ENCODE data around the gene UCK2.
A peak's percentile ranks its signal among the peaks of the same experiment; 100 is the strongest.

Gene UCK2

DNA sequence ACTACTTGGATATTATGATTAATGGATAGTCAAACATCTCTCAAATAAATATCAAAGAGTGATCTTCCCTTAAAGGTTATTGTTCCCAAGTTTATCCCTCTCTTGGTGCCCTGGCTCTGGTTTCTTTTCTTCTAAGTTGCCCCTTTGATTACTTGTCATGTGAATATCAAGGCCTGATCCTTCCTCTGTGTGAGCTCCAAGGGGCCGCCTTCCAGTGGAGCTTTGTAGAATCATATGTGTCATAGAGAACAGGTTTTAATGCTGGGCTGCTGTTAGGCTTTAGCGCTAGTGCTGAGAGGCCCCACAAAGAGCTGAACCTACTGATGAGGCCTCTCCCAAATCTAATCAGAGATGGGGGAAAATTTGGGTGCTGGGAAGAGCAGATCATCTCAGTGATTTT is 25.5 kb downstream of the UCK2 start:
- H3K27ac ChIP-seq (ENCODE audit: low read depth, low read length) = no peak overlapping the region

DNA sequence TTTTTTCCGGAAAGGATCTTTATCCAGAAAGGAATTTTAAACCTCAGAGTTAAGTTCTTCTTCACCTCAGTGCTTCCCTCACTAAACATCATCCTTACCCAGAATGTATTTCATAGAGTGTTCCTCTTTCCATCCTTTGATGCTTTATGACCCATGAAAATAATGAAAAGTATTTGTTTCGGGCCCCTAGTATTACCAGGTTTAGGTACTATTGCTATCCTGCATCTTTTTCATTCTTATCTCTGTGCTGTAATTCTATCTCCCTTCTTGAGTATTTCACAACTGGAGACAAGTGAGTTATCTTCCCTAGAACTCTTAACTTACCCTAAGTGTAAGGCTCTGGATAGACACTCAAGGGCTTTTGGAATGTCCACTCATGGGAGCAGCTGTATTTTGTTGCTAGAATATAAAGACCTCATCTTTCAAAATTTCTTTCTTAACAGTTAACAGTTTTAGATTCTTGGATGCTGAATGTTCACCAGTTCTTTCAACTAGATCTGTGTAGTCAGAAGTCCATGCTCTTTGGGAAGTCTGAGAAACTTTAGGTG is 26.2 kb downstream of the UCK2 start:
- Histone ChIP-seq H2BK120ac (ENCODE audit: low read depth, low read length) (no peak overlapping the region), H3K9ac (ENCODE audit: low read length) (no peak overlapping the region), H2BK5ac (ENCODE audit: low read length) (no peak overlapping the region), H2AK5ac (ENCODE audit: low read length) (no peak overlapping the region), H4K5ac (ENCODE audit: low read length) (no peak overlapping the region), H3K23ac (ENCODE audit: low read length) (no peak overlapping the region), H3K4me2 (ENCODE audit: low read length) (no peak overlapping the region), H3K27me3 (ENCODE audit: insufficient read depth, low read length, poor library complexity) (no peaks in the 10 kb centered on the region), H3K4me1 (ENCODE audit: control insufficient read depth, low read depth, low read length) (peaks cover 15% of the 10 kb centered on the region), H3K27ac (ENCODE audit: low read depth, low read length) (no peak overlapping the region), H3K56ac (ENCODE audit: low read length) (no peak overlapping the region), H3K36me3 (ENCODE audit: control insufficient read depth, insufficient read depth, low read length) (no peaks in the 10 kb centered on the region), H3K79me2 (ENCODE audit: control insufficient read depth, insufficient read depth, low read length) (peaks cover 86% of the 10 kb centered on the region), H3K18ac (ENCODE audit: low read length) (no peak overlapping the region), H3K4ac (ENCODE audit: low read depth, low read length) (no peak overlapping the region), H3K4me3 (ENCODE audit: low read length) (no peak overlapping the region), H4K8ac (ENCODE audit: low read depth, low read length) (no peak overlapping the region), H2BK15ac (replicated peaks; ENCODE audit: low read depth) (no peak overlapping the region), H3K79me1 (ENCODE audit: low read length) (peaks cover 31% of the 10 kb centered on the region)
- no CpG with 5 or more reads among the region's 2 CpGs for WGBS (ENCODE audit: extremely low coverage, insufficient coverage, low lambda C conversion rate)
- peak; percentile 74 for DNase-seq

More for the DNA sequence above, 25.5 kb downstream of the UCK2 start:
- H3K79me1 ChIP-seq (ENCODE audit: low read length) = peaks cover 24% of the 10 kb centered on the region
- WGBS (ENCODE audit: extremely low coverage, insufficient coverage, low lambda C conversion rate) = no CpG with 5 or more reads among the region's 2 CpGs
- H3K18ac ChIP-seq (ENCODE audit: low read length) = no peak overlapping the region
- H3K9ac ChIP-seq (ENCODE audit: low read length) = no peak overlapping the region
- no peak overlapping the region for H3K56ac ChIP-seq (ENCODE audit: low read length)
- H3K4me2 ChIP-seq (ENCODE audit: low read length) = no peak overlapping the region
- no peak overlapping the region for H2BK5ac ChIP-seq (ENCODE audit: low read length)
- H3K4me3 ChIP-seq (ENCODE audit: low read length) = no peak overlapping the region
- no peak overlapping the region for H3K4ac ChIP-seq (ENCODE audit: low read depth, low read length)
- no peaks in the 10 kb centered on the region for H3K27me3 ChIP-seq (ENCODE audit: insufficient read depth, low read length, poor library complexity)
- H2BK15ac ChIP-seq (replicated peaks; ENCODE audit: low read depth) = no peak overlapping the region
- no peak overlapping the region for H4K5ac ChIP-seq (ENCODE audit: low read length)
- no peaks in the 10 kb centered on the region for H3K36me3 ChIP-seq (ENCODE audit: control insufficient read depth, insufficient read depth, low read length)
- no peak overlapping the region for H3K23ac ChIP-seq (ENCODE audit: low read length)
- DNase-seq = no peak
- H3K79me2 ChIP-seq (ENCODE audit: control insufficient read depth, insufficient read depth, low read length) = peaks cover 85% of the 10 kb centered on the region
- H2BK120ac ChIP-seq (ENCODE audit: low read depth, low read length) = no peak overlapping the region
- H4K8ac ChIP-seq (ENCODE audit: low read depth, low read length) = no peak overlapping the region
- H3K4me1 ChIP-seq (ENCODE audit: control insufficient read depth, low read depth, low read length) = peaks cover 15% of the 10 kb centered on the region
- no peak overlapping the region for H2AK5ac ChIP-seq (ENCODE audit: low read length)

DNA sequence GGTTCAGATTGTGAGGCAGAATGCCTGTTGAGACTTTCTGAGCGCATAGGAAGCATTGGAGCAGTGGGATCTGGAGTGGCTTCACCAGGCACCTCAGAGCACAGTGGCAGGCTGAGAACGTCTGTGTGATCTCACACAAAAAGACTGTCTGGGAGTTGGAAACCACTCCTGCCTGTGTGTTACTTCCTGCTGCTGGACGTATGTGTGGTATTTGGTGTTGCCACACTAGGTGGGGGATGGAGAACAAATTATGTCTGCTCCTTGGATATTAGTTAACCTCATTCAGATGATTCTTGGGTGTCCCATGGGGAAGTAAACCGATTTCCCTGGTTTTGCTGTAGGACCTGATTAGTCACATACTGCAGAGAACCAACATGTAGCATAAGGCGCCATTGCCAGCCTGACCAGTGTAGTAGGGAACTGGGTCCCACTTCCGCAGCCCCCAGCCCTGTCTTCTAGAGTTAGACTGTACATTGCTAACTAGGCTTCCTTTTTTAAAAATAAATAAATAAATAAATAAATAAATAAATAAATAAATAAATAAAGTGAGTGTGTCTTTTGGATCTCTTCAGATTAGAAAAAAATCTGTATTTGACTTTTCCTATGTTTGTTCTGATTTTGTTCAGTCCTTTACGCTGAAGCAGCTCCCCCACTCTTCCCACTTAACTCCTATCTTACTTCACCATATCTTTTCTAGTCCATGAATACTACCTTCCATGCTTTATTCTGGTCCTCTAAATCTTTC is 26.9 kb downstream of the UCK2 start:
- DNase-seq = peak; percentile 85
- no peaks in the 10 kb centered on the region for H3K36me3 ChIP-seq (ENCODE audit: control insufficient read depth, insufficient read depth, low read length)
- no peak overlapping the region for H3K4me2 ChIP-seq (ENCODE audit: low read length)
- no peak overlapping the region for H3K4ac ChIP-seq (ENCODE audit: low read depth, low read length)
- peaks cover 15% of the 10 kb centered on the region for H3K4me1 ChIP-seq (ENCODE audit: control insufficient read depth, low read depth, low read length)
- no peak overlapping the region for H3K56ac ChIP-seq (ENCODE audit: low read length)
- no peak overlapping the region for H3K9ac ChIP-seq (ENCODE audit: low read length)
- H3K18ac ChIP-seq (ENCODE audit: low read length) = no peak overlapping the region
- no peak overlapping the region for H4K8ac ChIP-seq (ENCODE audit: low read depth, low read length)
- H3K79me1 ChIP-seq (ENCODE audit: low read length) = peaks cover 27% of the 10 kb centered on the region
- no peak overlapping the region for H2BK5ac ChIP-seq (ENCODE audit: low read length)
- H3K79me2 ChIP-seq (ENCODE audit: control insufficient read depth, insufficient read depth, low read length) = peaks cover 86% of the 10 kb centered on the region
- no peak overlapping the region for H3K27ac ChIP-seq (ENCODE audit: low read depth, low read length)
- no peaks in the 10 kb centered on the region for H3K27me3 ChIP-seq (ENCODE audit: insufficient read depth, low read length, poor library complexity)
- no peak overlapping the region for H4K5ac ChIP-seq (ENCODE audit: low read length)
- no peak overlapping the region for H3K4me3 ChIP-seq (ENCODE audit: low read length)
- H3K23ac ChIP-seq (ENCODE audit: low read length) = no peak overlapping the region
- H2BK120ac ChIP-seq (ENCODE audit: low read depth, low read length) = no peak overlapping the region
- no peak overlapping the region for H2BK15ac ChIP-seq (replicated peaks; ENCODE audit: low read depth)
- H2AK5ac ChIP-seq (ENCODE audit: low read length) = no peak overlapping the region
- WGBS (ENCODE audit: extremely low coverage, insufficient coverage, low lambda C conversion rate) = no CpG with 5 or more reads among the region's 7 CpGs

GRCh38 chr1:165855010-165855838 is 27.8 kb downstream of the UCK2 start:
- peaks cover 30% of the 10 kb centered on the region for H3K79me1 ChIP-seq (ENCODE audit: low read length)
- H4K8ac ChIP-seq (ENCODE audit: low read depth, low read length) = no peak overlapping the region
- no peak overlapping the region for H3K4me3 ChIP-seq (ENCODE audit: low read length)
- H3K27me3 ChIP-seq (ENCODE audit: insufficient read depth, low read length, poor library complexity) = no peaks in the 10 kb centered on the region
- WGBS (ENCODE audit: extremely low coverage, insufficient coverage, low lambda C conversion rate) = no CpG with 5 or more reads among the region's 9 CpGs
- H2AK5ac ChIP-seq (ENCODE audit: low read length) = no peak overlapping the region
- H3K4me1 ChIP-seq (ENCODE audit: control insufficient read depth, low read depth, low read length) = peaks cover 15% of the 10 kb centered on the region
- no peak for DNase-seq
- no peak overlapping the region for H3K56ac ChIP-seq (ENCODE audit: low read length)
- H2BK5ac ChIP-seq (ENCODE audit: low read length) = no peak overlapping the region
- no peak overlapping the region for H3K27ac ChIP-seq (ENCODE audit: low read depth, low read length)
- no peaks in the 10 kb centered on the region for H3K36me3 ChIP-seq (ENCODE audit: control insufficient read depth, insufficient read depth, low read length)
- H2BK120ac ChIP-seq (ENCODE audit: low read depth, low read length) = no peak overlapping the region
- H3K4ac ChIP-seq (ENCODE audit: low read depth, low read length) = no peak overlapping the region
- no peak overlapping the region for H3K23ac ChIP-seq (ENCODE audit: low read length)
- H4K5ac ChIP-seq (ENCODE audit: low read length) = no peak overlapping the region
- no peak overlapping the region for H3K4me2 ChIP-seq (ENCODE audit: low read length)
- H2BK15ac ChIP-seq (replicated peaks; ENCODE audit: low read depth) = no peak overlapping the region
- no peak overlapping the region for H3K18ac ChIP-seq (ENCODE audit: low read length)
- peaks cover 86% of the 10 kb centered on the region for H3K79me2 ChIP-seq (ENCODE audit: control insufficient read depth, insufficient read depth, low read length)
- H3K9ac ChIP-seq (ENCODE audit: low read length) = no peak overlapping the region

DNA sequence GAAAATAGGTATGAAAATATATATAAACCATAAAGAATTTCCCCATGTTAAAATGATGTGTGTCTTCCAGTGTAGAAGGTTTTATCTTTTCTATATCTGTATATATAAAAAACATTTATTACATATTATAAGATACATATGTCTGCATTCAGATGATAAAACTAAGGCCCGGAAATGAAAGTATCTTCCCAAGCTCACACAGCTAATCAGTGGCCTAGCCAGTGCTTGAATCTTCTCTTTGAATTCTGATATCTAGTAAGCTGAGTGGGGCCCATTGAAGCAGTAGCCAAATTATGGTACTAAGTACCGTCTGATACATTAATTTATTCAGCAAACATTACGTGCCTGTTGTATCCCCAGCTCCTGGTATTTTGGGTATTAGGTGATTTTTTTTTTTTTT is 28.6 kb downstream of the UCK2 start:
- H2AK5ac ChIP-seq (ENCODE audit: low read length) = no peak overlapping the region
- no peak overlapping the region for H2BK15ac ChIP-seq (replicated peaks; ENCODE audit: low read depth)
- no peak overlapping the region for H3K27ac ChIP-seq (ENCODE audit: low read depth, low read length)
- H3K4me2 ChIP-seq (ENCODE audit: low read length) = no peak overlapping the region
- no peak overlapping the region for H2BK120ac ChIP-seq (ENCODE audit: low read depth, low read length)
- no peak for DNase-seq
- no peak overlapping the region for H3K4me3 ChIP-seq (ENCODE audit: low read length)
- no peak overlapping the region for H3K18ac ChIP-seq (ENCODE audit: low read length)
- H2BK5ac ChIP-seq (ENCODE audit: low read length) = no peak overlapping the region
- no peak overlapping the region for H3K56ac ChIP-seq (ENCODE audit: low read length)
- no CpG with 5 or more reads among the region's 3 CpGs for whole genome bisulfite sequencing (ENCODE audit: extremely low coverage, insufficient coverage, low lambda C conversion rate)
- H3K4ac ChIP-seq (ENCODE audit: low read depth, low read length) = no peak overlapping the region
- peaks cover 15% of the 10 kb centered on the region for H3K4me1 ChIP-seq (ENCODE audit: control insufficient read depth, low read depth, low read length)
- H4K5ac ChIP-seq (ENCODE audit: low read length) = no peak overlapping the region
- no peaks in the 10 kb centered on the region for H3K36me3 ChIP-seq (ENCODE audit: control insufficient read depth, insufficient read depth, low read length)
- no peak overlapping the region for H3K9ac ChIP-seq (ENCODE audit: low read length)
- peaks cover 28% of the 10 kb centered on the region for H3K79me1 ChIP-seq (ENCODE audit: low read length)
- H4K8ac ChIP-seq (ENCODE audit: low read depth, low read length) = no peak overlapping the region
- no peak overlapping the region for H3K23ac ChIP-seq (ENCODE audit: low read length)
- H3K27me3 ChIP-seq (ENCODE audit: insufficient read depth, low read length, poor library complexity) = no peaks in the 10 kb centered on the region
- peaks cover 90% of the 10 kb centered on the region for H3K79me2 ChIP-seq (ENCODE audit: control insufficient read depth, insufficient read depth, low read length)
